ENCODE measurements around the gene GALNS. TPM values are rescaled to one million over a fixed set of nuclear protein-coding genes. Genes with fewer than 3 reads are reported as not detected.

The GALNS gene
- total RNA-seq, 1 experiment from 2014 or later = 62.3 TPM

DNA sequence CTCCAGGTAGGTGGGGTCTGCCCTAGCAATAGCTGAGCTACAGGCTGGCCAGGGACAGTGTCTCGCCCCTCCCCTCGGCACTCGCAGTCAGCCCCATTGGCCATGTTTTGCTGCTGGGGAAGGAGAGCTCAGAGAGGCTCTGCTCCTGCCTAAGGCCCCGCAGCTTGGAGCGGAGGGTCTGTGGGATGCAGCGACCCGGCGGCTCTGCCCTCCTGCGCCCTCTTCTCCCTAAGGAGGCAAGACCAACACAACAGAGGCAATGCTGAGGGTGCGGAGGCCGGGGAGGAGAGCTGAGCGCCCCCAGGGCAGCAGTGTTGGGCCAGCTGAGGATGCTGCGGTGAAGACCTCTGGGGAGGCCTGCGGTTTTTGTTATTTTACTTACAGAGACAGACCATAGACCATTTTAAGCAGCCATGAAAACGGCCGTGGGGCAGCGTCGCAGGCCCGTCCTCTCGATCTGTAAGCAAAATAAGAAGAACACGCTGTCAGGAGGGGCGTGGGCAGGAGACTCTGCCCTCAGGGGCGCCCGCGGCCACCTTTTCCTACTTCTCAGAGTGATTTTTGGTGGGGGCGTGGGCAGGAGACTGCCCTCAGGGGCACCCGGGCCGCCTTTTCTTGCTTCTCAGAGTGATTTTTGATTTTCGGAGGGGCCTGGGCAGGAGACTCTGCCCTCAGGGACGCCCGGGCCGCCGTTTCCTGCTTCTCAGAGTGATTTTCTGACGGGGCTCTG, 41.1 kb upstream of the GALNS start:
- no peaks in the 10 kb centered on the region for H3F3A ChIP-seq (ENCODE audit: insufficient read depth, low read depth)
- no peak for DNase-seq
- H3K27me3 ChIP-seq (ENCODE audit: insufficient read depth, low read depth) = peaks cover 48% of the 10 kb centered on the region
- CTCF ChIA-PET = no interaction called here
- H3K9me2 ChIP-seq (ENCODE audit: insufficient read depth) = no peaks in the 10 kb centered on the region
- no peak overlapping the region for H3K27ac ChIP-seq
- no peak overlapping the region for H2AFZ ChIP-seq
- no TSS peak for BruUV-seq (replicated peaks)
- intact Hi-C loops (cut with micrococcal nuclease; ENCODE audit: unreplicated experiment) = no loop called here
- no peak for TF ChIP-seq EZH2 (IDR thresholded peaks at IDR 0.05; ENCODE audit: low read depth)
- TF ChIP-seq, protein P1, sequence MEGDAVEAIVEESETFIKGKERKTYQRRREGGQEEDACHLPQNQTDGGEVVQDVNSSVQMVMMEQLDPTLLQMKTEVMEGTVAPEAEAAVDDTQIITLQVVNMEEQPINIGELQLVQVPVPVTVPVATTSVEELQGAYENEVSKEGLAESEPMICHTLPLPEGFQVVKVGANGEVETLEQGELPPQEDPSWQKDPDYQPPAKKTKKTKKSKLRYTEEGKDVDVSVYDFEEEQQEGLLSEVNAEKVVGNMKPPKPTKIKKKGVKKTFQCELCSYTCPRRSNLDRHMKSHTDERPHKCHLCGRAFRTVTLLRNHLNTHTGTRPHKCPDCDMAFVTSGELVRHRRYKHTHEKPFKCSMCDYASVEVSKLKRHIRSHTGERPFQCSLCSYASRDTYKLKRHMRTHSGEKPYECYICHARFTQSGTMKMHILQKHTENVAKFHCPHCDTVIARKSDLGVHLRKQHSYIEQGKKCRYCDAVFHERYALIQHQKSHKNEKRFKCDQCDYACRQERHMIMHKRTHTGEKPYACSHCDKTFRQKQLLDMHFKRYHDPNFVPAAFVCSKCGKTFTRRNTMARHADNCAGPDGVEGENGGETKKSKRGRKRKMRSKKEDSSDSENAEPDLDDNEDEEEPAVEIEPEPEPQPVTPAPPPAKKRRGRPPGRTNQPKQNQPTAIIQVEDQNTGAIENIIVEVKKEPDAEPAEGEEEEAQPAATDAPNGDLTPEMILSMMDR (conservative IDR thresholded peaks at IDR 0.05) = no peak
- H3K4me2 ChIP-seq = no peak overlapping the region
- H3K4me3 ChIP-seq = no peak overlapping the region
- H4K20me1 ChIP-seq (ENCODE audit: insufficient read depth) = no peaks in the 10 kb centered on the region
- no peaks in the 10 kb centered on the region for H3K9me3 ChIP-seq (ENCODE audit: insufficient read depth, low read depth)
- H3K4me1 ChIP-seq (replicated peaks; ENCODE audit: insufficient read depth) = no peaks in the 10 kb centered on the region
- no peaks in the 10 kb centered on the region for H3K36me3 ChIP-seq (ENCODE audit: low read depth)
- no peaks in the 10 kb centered on the region for H3K79me2 ChIP-seq (ENCODE audit: low read depth)
- POLR2A ChIA-PET (ENCODE audit: unreplicated experiment) = no interaction called here

DNA sequence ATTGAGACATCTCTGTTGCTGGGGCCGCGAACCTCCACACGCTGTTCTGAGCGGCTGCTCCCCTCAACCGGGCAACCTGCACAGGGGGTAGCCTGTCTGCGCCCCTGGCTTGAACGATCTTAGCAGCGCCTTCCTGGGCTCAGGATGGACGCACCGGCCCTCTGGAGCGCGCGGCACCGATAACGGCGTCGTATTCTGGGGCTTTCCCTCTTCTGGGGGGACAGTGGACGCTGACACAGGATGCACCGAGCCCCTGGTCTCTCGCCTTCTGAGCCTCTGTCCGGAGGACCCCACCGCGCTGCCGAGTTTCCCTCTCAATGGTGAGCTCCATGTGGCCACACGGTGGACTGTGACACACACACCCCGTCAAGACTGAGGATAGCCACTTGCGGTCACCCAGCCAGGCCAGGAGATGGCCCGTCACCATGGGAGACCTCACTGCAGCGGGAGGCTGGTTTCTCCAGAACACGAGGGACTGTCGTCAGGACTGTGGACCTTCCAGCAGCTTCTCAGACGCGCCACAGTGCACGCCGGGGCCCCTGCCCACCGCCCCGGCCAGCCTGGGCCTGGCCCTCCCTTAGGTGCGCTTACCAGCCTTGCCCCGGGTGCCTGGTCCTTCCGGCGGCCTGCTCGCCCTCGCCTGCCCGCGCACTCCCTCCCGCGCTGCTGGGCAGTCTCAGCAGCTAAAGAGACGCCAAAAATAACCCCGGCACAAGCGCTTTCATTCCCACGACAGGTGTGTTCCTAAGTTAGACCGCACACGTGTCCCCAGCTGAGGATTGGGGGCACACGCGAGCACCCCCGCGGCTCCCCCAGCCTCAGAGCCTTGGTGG, 39.7 kb upstream of the GALNS start:
- ChIA-PET CTCF (no interaction called here), POLR2A (ENCODE audit: unreplicated experiment) (no interaction called here)
- Histone ChIP-seq H3K4me2 (no peak overlapping the region), H3K4me1 (replicated peaks; ENCODE audit: insufficient read depth) (no peaks in the 10 kb centered on the region), H4K20me1 (ENCODE audit: insufficient read depth) (no peaks in the 10 kb centered on the region), H3K79me2 (ENCODE audit: low read depth) (no peaks in the 10 kb centered on the region), H3K4me3 (no peak overlapping the region), H2AFZ (no peak overlapping the region), H3K27ac (no peak overlapping the region), H3K36me3 (ENCODE audit: low read depth) (no peaks in the 10 kb centered on the region), H3K9me2 (ENCODE audit: insufficient read depth) (no peaks in the 10 kb centered on the region), H3F3A (ENCODE audit: insufficient read depth, low read depth) (no peaks in the 10 kb centered on the region), H3K9me3 (ENCODE audit: insufficient read depth, low read depth) (no peaks in the 10 kb centered on the region), H3K27me3 (ENCODE audit: insufficient read depth, low read depth) (peaks cover 54% of the 10 kb centered on the region)
- BruUV-seq (replicated peaks) = no TSS peak
- TF ChIP-seq, protein P1 (conservative IDR thresholded peaks at IDR 0.05) = no peak
- no peak for TF ChIP-seq EZH2 (IDR thresholded peaks at IDR 0.05; ENCODE audit: low read depth)
- intact Hi-C loops (cut with micrococcal nuclease; ENCODE audit: unreplicated experiment) = no loop called here
- DNase-seq = no peak

DNA sequence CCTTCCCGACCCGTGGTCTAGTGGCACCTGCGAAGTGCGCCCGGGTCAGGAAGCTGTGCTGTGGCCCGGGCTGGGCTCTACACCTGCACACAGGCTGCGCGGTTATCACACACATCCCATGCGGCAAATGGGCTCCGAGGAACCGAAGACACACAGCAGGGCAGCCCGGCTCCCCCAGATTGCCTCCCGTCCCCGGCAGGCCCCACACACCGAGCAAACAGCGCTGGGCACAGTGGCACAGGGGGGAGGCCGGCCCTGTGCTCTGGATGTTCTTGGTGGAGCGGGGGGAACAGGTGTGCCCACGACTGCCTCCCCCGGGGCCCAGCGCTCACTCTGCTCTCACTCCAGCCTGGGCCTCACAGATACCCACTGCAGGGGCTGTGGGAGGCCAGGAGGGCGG, 38.6 kb upstream of the GALNS start:
- Histone ChIP-seq H3K27ac (no peak overlapping the region), H3K4me2 (no peak overlapping the region), H3K4me3 (no peak overlapping the region), H3K4me1 (replicated peaks; ENCODE audit: insufficient read depth) (no peaks in the 10 kb centered on the region), H2AFZ (no peak overlapping the region), H4K20me1 (ENCODE audit: insufficient read depth) (no peaks in the 10 kb centered on the region), H3K79me2 (ENCODE audit: low read depth) (no peaks in the 10 kb centered on the region), H3K36me3 (ENCODE audit: low read depth) (no peaks in the 10 kb centered on the region), H3F3A (ENCODE audit: insufficient read depth, low read depth) (no peaks in the 10 kb centered on the region), H3K9me2 (ENCODE audit: insufficient read depth) (no peaks in the 10 kb centered on the region), H3K27me3 (ENCODE audit: insufficient read depth, low read depth) (peaks cover 53% of the 10 kb centered on the region), H3K9me3 (ENCODE audit: insufficient read depth, low read depth) (no peaks in the 10 kb centered on the region)
- TF ChIP-seq, protein P1 (conservative IDR thresholded peaks at IDR 0.05) = no peak
- no peak for TF ChIP-seq EZH2 (IDR thresholded peaks at IDR 0.05; ENCODE audit: low read depth)
- intact Hi-C loops (cut with micrococcal nuclease; ENCODE audit: unreplicated experiment) = no loop called here
- POLR2A ChIA-PET (ENCODE audit: unreplicated experiment) = no interaction called here
- BruUV-seq (replicated peaks) = no TSS peak
- no peak for DNase-seq
- CTCF ChIA-PET = no interaction called here
